ENCODE results near the gene TRAF6. TPM values are rescaled to one million over a fixed set of nuclear protein-coding genes. Genes with fewer than 3 reads are reported as not detected.

TRAF6 gene
- total RNA-seq, 1 donor, result 11.6 TPM

- no peaks in the 10 kb centered on the region for H4K20me1 ChIP-seq (ENCODE audit: insufficient read depth, low read length)
- no peaks in the 10 kb centered on the region for H3K36me3 ChIP-seq (ENCODE audit: insufficient read depth, low read length)
- H3K9me3 ChIP-seq (ENCODE audit: low read depth, low read length), result no peaks in the 10 kb centered on the region
- H3K4me1 ChIP-seq (ENCODE audit: insufficient read depth, low read length), result peaks cover 30% of the 10 kb centered on the region
- no peak overlapping the region for H3K4me3 ChIP-seq (ENCODE audit: insufficient read depth, low read length)
- no peaks in the 10 kb centered on the region for H3K27me3 ChIP-seq (ENCODE audit: insufficient read depth, low read length)
- H3K79me2 ChIP-seq (ENCODE audit: insufficient read depth, low read length), result no peaks in the 10 kb centered on the region
- no peak overlapping the region for H2AFZ ChIP-seq (ENCODE audit: low read length)
- H3K27ac ChIP-seq (ENCODE audit: low read depth, low read length), result no peak overlapping the region
- H3K4me2 ChIP-seq (ENCODE audit: insufficient read depth, low read length), result no peak overlapping the region
- DNase-seq (ENCODE audit: insufficient read length, low spot score, missing footprints), result no peak
- no peak for TF ChIP-seq CTCF (IDR thresholded peaks at IDR 0.05; ENCODE audit: extremely low read depth, low read depth, low read length)
These were observed 45.4 kb downstream of the TRAF6 start for GRCh38 chr11:36464720-36465119.

GRCh38 chr11:36463781-36464180 lies 46.3 kb downstream of the TRAF6 start:
- peaks cover 21% of the 10 kb centered on the region for H3K4me1 ChIP-seq (ENCODE audit: insufficient read depth, low read length)
- no peak for TF ChIP-seq CTCF (IDR thresholded peaks at IDR 0.05; ENCODE audit: extremely low read depth, low read depth, low read length)
- no peak overlapping the region for H2AFZ ChIP-seq (ENCODE audit: low read length)
- no peaks in the 10 kb centered on the region for H4K20me1 ChIP-seq (ENCODE audit: insufficient read depth, low read length)
- no peak overlapping the region for H3K4me3 ChIP-seq (ENCODE audit: insufficient read depth, low read length)
- H3K9me3 ChIP-seq (ENCODE audit: low read depth, low read length), result no peaks in the 10 kb centered on the region
- no peaks in the 10 kb centered on the region for H3K36me3 ChIP-seq (ENCODE audit: insufficient read depth, low read length)
- DNase-seq (ENCODE audit: insufficient read length, low spot score, missing footprints), result no peak
- H3K27me3 ChIP-seq (ENCODE audit: insufficient read depth, low read length), result no peaks in the 10 kb centered on the region
- H3K27ac ChIP-seq (ENCODE audit: low read depth, low read length), result no peak overlapping the region
- no peak overlapping the region for H3K4me2 ChIP-seq (ENCODE audit: insufficient read depth, low read length)
- H3K79me2 ChIP-seq (ENCODE audit: insufficient read depth, low read length), result no peaks in the 10 kb centered on the region

- DNase-seq (ENCODE audit: insufficient read length, low spot score, missing footprints), result no peak
- H3K27ac ChIP-seq (ENCODE audit: low read depth, low read length), result no peak overlapping the region
- H3K4me3 ChIP-seq (ENCODE audit: insufficient read depth, low read length), result no peak overlapping the region
- no peaks in the 10 kb centered on the region for H3K27me3 ChIP-seq (ENCODE audit: insufficient read depth, low read length)
- H3K9me3 ChIP-seq (ENCODE audit: low read depth, low read length), result no peaks in the 10 kb centered on the region
- H3K4me2 ChIP-seq (ENCODE audit: insufficient read depth, low read length), result no peak overlapping the region
- H3K4me1 ChIP-seq (ENCODE audit: insufficient read depth, low read length), result peaks cover 21% of the 10 kb centered on the region
- H2AFZ ChIP-seq (ENCODE audit: low read length), result no peak overlapping the region
- no peaks in the 10 kb centered on the region for H3K79me2 ChIP-seq (ENCODE audit: insufficient read depth, low read length)
- H4K20me1 ChIP-seq (ENCODE audit: insufficient read depth, low read length), result no peaks in the 10 kb centered on the region
- TF ChIP-seq CTCF (IDR thresholded peaks at IDR 0.05; ENCODE audit: extremely low read depth, low read depth, low read length), result no peak
- H3K36me3 ChIP-seq (ENCODE audit: insufficient read depth, low read length), result no peaks in the 10 kb centered on the region
These were observed 47.8 kb downstream of the TRAF6 start for GRCh38 chr11:36462321-36462720.

GRCh38 chr11:36460220-36460619 lies 49.9 kb downstream of the TRAF6 start:
- no peak for TF ChIP-seq CTCF (IDR thresholded peaks at IDR 0.05; ENCODE audit: extremely low read depth, low read depth, low read length)
- H4K20me1 ChIP-seq (ENCODE audit: insufficient read depth, low read length), result no peaks in the 10 kb centered on the region
- H3K27ac ChIP-seq (ENCODE audit: low read depth, low read length), result no peak overlapping the region
- no peaks in the 10 kb centered on the region for H3K9me3 ChIP-seq (ENCODE audit: low read depth, low read length)
- no peak overlapping the region for H3K4me3 ChIP-seq (ENCODE audit: insufficient read depth, low read length)
- DNase-seq (ENCODE audit: insufficient read length, low spot score, missing footprints), result no peak
- no peak overlapping the region for H2AFZ ChIP-seq (ENCODE audit: low read length)
- peaks cover 35% of the 10 kb centered on the region for H3K4me1 ChIP-seq (ENCODE audit: insufficient read depth, low read length)
- H3K4me2 ChIP-seq (ENCODE audit: insufficient read depth, low read length), result no peak overlapping the region
- no peaks in the 10 kb centered on the region for H3K27me3 ChIP-seq (ENCODE audit: insufficient read depth, low read length)
- no peaks in the 10 kb centered on the region for H3K36me3 ChIP-seq (ENCODE audit: insufficient read depth, low read length)
- no peaks in the 10 kb centered on the region for H3K79me2 ChIP-seq (ENCODE audit: insufficient read depth, low read length)
